MM.1S (cell line): ENCODE measurements around the gene SLC6A9.

Experiments
- CTCF ChIP-seq: fragments of 300-600 bp; sonication (generic); IDR thresholded peaks from 2 replicates; pipeline ENCODE4 v1.5.1; 2016; ENCODE audit warnings: antibody characterized with exemption, low read length, mixed read lengths
- EZH2 ChIP-seq: fragments of 300-600 bp; sonication (generic); optimal IDR thresholded peaks from 2 replicates; pipeline ENCODE3; 2017; ENCODE audit warnings: low read depth, mild to moderate bottlenecking, antibody characterized with exemption, low read length, mixed read lengths

- TF ChIP-seq CTCF (no peak), EZH2 (no peak)
Observed at GRCh38 chr1:44008259-44008658, 23.0 kb downstream of the SLC6A9 start.
